GM23338 (cell line): Measurements from ENCODE around the gene SUGCT. TPM values are rescaled to one million over a fixed set of nuclear protein-coding genes. Genes with fewer than 3 reads are reported as not detected.

ENCODE experiments used
- ATAC-seq: fragments of 200-7000 bp; cut with Tn5 transposase; 3 replicates; pipeline ENCODE4 v1.9.1; 2020
- DNase-seq: peaks from one replicate; pipeline ENCODE4 v3.0.0-alpha.2; 2015; ENCODE audit warnings: low spot score
- H2AFZ ChIP-seq: fragments of 200-600 bp; sonication (generic); 2 replicates; pipeline ENCODE4 v1.8.0; 2016; ENCODE audit warnings: antibody characterized with exemption, mild to moderate bottlenecking, moderate library complexity
- H3F3A ChIP-seq: fragments of 200-600 bp; sonication (generic); replicated peaks from 2 replicates; pipeline ENCODE4 v1.8.0; 2017; ENCODE audit warnings: antibody characterized with exemption, mixed run types, low read depth
- H3K27ac ChIP-seq: fragments of 200-600 bp; sonication (generic); 2 replicates; pipeline ENCODE4 v1.6.1; 2016; ENCODE audit warnings: low read depth
- H3K27me3 ChIP-seq: fragments of 200-600 bp; sonication (generic); 2 replicates; pipeline ENCODE4 v1.8.0; 2016; ENCODE audit warnings: mild to moderate bottlenecking, mixed run types, moderate library complexity; ENCODE audit not compliant: insufficient read depth
- H3K36me3 ChIP-seq: fragments of 200-600 bp; sonication (generic); 2 replicates; pipeline ENCODE4 v1.8.0; 2016; ENCODE audit warnings: mild to moderate bottlenecking; ENCODE audit not compliant: insufficient read depth
- H3K4me1 ChIP-seq: fragments of 200-600 bp; sonication (generic); 2 replicates; pipeline ENCODE4 v1.8.0; 2016; ENCODE audit warnings: mild to moderate bottlenecking, moderate library complexity; ENCODE audit not compliant: insufficient read depth
- H3K4me2 ChIP-seq: fragments of 200-600 bp; sonication (generic); 2 replicates; pipeline ENCODE4 v1.7.1; 2017; ENCODE audit warnings: mixed run types
- H3K4me3 ChIP-seq: fragments of 200-600 bp; sonication (generic); 2 replicates; pipeline ENCODE4 v1.6.1; 2016; ENCODE audit warnings: mixed run types
- H3K79me2 ChIP-seq: fragments of 200-600 bp; sonication (generic); replicated peaks from 2 replicates; pipeline ENCODE4 v1.8.0; 2017; ENCODE audit warnings: mild to moderate bottlenecking; ENCODE audit not compliant: insufficient read depth
- H3K9me2 ChIP-seq: fragments of 200-600 bp; sonication (generic); 2 replicates; pipeline ENCODE4 v1.8.0; 2017; ENCODE audit not compliant: insufficient read depth
- H4K20me1 ChIP-seq: fragments of 200-600 bp; sonication (generic); replicated peaks from 2 replicates; pipeline ENCODE4 v1.8.0; 2017; ENCODE audit warnings: mild to moderate bottlenecking; ENCODE audit not compliant: insufficient read depth
- H3K27ac Mint-ChIP-seq: 2 replicates; pipeline ENCODE4 v1.8.0; 2020; ENCODE audit warnings: inconsistent platforms, mild to moderate bottlenecking, moderate library complexity, mixed read lengths
- H3K27me3 Mint-ChIP-seq: 3 replicates; pipeline ENCODE4 v1.8.0; 2022; ENCODE audit warnings: low read depth, mild to moderate bottlenecking, moderate library complexity, mixed read lengths, inconsistent platforms; ENCODE audit not compliant: insufficient read depth, poor library complexity
- H3K36me3 Mint-ChIP-seq: 3 replicates; pipeline ENCODE4 v1.8.0; 2021; ENCODE audit warnings: low read depth, mild to moderate bottlenecking, inconsistent platforms, moderate library complexity, mixed read lengths
- H3K4me1 Mint-ChIP-seq: 3 replicates; pipeline ENCODE4 v1.8.0; 2020; ENCODE audit warnings: mild to moderate bottlenecking, inconsistent platforms, mixed read lengths
- H3K4me3 Mint-ChIP-seq: 3 replicates; pipeline ENCODE4 v1.8.0; 2021; ENCODE audit warnings: moderate library complexity, mild to moderate bottlenecking, inconsistent platforms, mixed read lengths
- H3K9me3 Mint-ChIP-seq: 3 replicates; pipeline ENCODE4 v1.8.0; 2020; ENCODE audit warnings: moderate library complexity, mild to moderate bottlenecking, inconsistent platforms, mixed read lengths
- CREB1 ChIP-seq: fragments of 250-450 bp; sonication (Bioruptor Pico); IDR thresholded peaks from 2 replicates; pipeline ENCODE4 v1.5.0; 2020; ENCODE audit warnings: low read depth, mild to moderate bottlenecking, moderate library complexity
- CTCF ChIP-seq, 2 experiments: fragments of 200-600 bp in 1 of 2; sonication (generic) in 1 of 2; conservative IDR thresholded peaks; 2 replicates each; pipeline versions ENCODE4 v1.5.1 to v1.6.1; 2016 to 2017; ENCODE audit warnings: antibody characterized with exemption in 2 of 2, low read depth in 2 of 2, mild to moderate bottlenecking in 2 of 2, moderate library complexity in 1 of 2
- EZH2 ChIP-seq: fragments of 200-600 bp; sonication (generic); IDR thresholded peaks from one replicate; pipeline ENCODE4 v1.8.0; 2017; ENCODE audit warnings: antibody characterized with exemption, mild to moderate bottlenecking, low read depth; ENCODE audit not compliant: unreplicated experiment
- EZH2phosphoT487 ChIP-seq: fragments of 200-600 bp; sonication (generic); IDR thresholded peaks from one replicate; pipeline ENCODE4 v1.8.1; 2018; ENCODE audit warnings: antibody characterized with exemption; ENCODE audit not compliant: unreplicated experiment
- JUNB ChIP-seq: IDR thresholded peaks from one replicate; pipeline ENCODE4 v1.6.1; 2016; ENCODE audit warnings: antibody characterized with exemption; ENCODE audit not compliant: unreplicated experiment
- NANOG ChIP-seq: IDR thresholded peaks from 2 replicates; pipeline ENCODE4 v1.6.1; 2016; ENCODE audit warnings: antibody characterized with exemption, borderline replicate concordance
- POLR2AphosphoS5 ChIP-seq: IDR thresholded peaks from 2 replicates; pipeline ENCODE4 v1.6.1; 2016; ENCODE audit warnings: antibody characterized with exemption, low read depth
- ZNF114 ChIP-seq: fragments of 250-450 bp; sonication (Bioruptor Pico); IDR thresholded peaks from 2 replicates; pipeline ENCODE4 v1.5.0; 2020; ENCODE audit warnings: mild to moderate bottlenecking, moderate library complexity
- ZNF331 ChIP-seq: fragments of 250-450 bp; sonication (Bioruptor Pico); IDR thresholded peaks from 2 replicates; pipeline ENCODE4 v1.5.0; 2020; ENCODE audit warnings: low read depth, mild to moderate bottlenecking, moderate library complexity
- polyA plus RNA-seq: library from polyadenylated mRNA; unstranded; fragments of >200 nt; fragmentation: Nextera tagmentation; extraction: Ambion mirVana; gene quantifications from 2 replicates; pipeline ENCODE4 v1.2.1, GENCODE V29; 2016
- total RNA-seq: library from RNA; depleted of rRNA; stranded (reverse); fragments of >200 nt; shearing (Covaris generic); gene quantifications from 2 replicates; pipeline ENCODE4 v1.2.3, GENCODE V29; 2014
- TF ChIP-seq, protein P1 (sequence below): fragments of 250-450 bp; sonication (Bioruptor Pico); IDR thresholded peaks from 2 replicates; pipeline ENCODE4 v1.5.0; 2020; ENCODE audit warnings: mild to moderate bottlenecking, moderate library complexity
- TF ChIP-seq, protein P2 (sequence below): IDR thresholded peaks from 2 replicates; pipeline ENCODE4 v1.6.1; 2016; ENCODE audit warnings: antibody characterized with exemption

SUGCT gene
- total and polyA plus RNA-seq, 2 experiments from 2014 or later, result 4.2 to 5.6 TPM

DNA sequence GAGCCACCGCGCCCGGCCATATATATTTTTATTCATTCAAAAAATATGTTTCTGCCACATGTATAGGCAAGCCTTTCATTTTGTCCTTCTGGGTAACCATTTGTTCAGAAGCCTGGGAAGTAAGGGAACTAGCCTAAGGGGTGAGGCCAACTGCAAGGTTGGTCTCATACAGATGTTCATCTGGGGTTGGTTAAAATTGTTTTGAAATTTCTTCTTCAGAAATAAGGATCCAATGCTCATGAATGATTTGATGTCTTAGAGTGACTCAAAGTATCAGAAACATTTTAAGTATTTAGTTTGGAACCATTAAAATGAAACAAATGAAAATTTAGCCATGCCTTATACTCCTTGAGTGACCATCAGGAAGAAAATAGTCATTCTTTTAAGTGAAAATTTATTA lies 397.2 kb downstream of the SUGCT start:
- Mint-ChIP-seq H3K27me3 (peaks cover 2% of the 10 kb centered on the region), H3K36me3 (no peaks in the 10 kb centered on the region), H3K4me3 (no peak overlapping the region), H3K27ac (no peak overlapping the region), H3K4me1 (no peaks in the 10 kb centered on the region), H3K9me3 (no peaks in the 10 kb centered on the region)
- DNase-seq (no peak), ATAC-seq (no peak)
- no peaks in the 10 kb centered on the region for H4K20me1 ChIP-seq
- no peaks in the 10 kb centered on the region for H3K79me2 ChIP-seq
- H3K9me2 ChIP-seq, result no peaks in the 10 kb centered on the region; the same call in 1 of the 2 replicates
- no peak overlapping the region for H3K4me2 ChIP-seq
- TF ChIP-seq CREB1 (CRISPR knock-in tag), result no peak
- TF ChIP-seq, protein P1, sequence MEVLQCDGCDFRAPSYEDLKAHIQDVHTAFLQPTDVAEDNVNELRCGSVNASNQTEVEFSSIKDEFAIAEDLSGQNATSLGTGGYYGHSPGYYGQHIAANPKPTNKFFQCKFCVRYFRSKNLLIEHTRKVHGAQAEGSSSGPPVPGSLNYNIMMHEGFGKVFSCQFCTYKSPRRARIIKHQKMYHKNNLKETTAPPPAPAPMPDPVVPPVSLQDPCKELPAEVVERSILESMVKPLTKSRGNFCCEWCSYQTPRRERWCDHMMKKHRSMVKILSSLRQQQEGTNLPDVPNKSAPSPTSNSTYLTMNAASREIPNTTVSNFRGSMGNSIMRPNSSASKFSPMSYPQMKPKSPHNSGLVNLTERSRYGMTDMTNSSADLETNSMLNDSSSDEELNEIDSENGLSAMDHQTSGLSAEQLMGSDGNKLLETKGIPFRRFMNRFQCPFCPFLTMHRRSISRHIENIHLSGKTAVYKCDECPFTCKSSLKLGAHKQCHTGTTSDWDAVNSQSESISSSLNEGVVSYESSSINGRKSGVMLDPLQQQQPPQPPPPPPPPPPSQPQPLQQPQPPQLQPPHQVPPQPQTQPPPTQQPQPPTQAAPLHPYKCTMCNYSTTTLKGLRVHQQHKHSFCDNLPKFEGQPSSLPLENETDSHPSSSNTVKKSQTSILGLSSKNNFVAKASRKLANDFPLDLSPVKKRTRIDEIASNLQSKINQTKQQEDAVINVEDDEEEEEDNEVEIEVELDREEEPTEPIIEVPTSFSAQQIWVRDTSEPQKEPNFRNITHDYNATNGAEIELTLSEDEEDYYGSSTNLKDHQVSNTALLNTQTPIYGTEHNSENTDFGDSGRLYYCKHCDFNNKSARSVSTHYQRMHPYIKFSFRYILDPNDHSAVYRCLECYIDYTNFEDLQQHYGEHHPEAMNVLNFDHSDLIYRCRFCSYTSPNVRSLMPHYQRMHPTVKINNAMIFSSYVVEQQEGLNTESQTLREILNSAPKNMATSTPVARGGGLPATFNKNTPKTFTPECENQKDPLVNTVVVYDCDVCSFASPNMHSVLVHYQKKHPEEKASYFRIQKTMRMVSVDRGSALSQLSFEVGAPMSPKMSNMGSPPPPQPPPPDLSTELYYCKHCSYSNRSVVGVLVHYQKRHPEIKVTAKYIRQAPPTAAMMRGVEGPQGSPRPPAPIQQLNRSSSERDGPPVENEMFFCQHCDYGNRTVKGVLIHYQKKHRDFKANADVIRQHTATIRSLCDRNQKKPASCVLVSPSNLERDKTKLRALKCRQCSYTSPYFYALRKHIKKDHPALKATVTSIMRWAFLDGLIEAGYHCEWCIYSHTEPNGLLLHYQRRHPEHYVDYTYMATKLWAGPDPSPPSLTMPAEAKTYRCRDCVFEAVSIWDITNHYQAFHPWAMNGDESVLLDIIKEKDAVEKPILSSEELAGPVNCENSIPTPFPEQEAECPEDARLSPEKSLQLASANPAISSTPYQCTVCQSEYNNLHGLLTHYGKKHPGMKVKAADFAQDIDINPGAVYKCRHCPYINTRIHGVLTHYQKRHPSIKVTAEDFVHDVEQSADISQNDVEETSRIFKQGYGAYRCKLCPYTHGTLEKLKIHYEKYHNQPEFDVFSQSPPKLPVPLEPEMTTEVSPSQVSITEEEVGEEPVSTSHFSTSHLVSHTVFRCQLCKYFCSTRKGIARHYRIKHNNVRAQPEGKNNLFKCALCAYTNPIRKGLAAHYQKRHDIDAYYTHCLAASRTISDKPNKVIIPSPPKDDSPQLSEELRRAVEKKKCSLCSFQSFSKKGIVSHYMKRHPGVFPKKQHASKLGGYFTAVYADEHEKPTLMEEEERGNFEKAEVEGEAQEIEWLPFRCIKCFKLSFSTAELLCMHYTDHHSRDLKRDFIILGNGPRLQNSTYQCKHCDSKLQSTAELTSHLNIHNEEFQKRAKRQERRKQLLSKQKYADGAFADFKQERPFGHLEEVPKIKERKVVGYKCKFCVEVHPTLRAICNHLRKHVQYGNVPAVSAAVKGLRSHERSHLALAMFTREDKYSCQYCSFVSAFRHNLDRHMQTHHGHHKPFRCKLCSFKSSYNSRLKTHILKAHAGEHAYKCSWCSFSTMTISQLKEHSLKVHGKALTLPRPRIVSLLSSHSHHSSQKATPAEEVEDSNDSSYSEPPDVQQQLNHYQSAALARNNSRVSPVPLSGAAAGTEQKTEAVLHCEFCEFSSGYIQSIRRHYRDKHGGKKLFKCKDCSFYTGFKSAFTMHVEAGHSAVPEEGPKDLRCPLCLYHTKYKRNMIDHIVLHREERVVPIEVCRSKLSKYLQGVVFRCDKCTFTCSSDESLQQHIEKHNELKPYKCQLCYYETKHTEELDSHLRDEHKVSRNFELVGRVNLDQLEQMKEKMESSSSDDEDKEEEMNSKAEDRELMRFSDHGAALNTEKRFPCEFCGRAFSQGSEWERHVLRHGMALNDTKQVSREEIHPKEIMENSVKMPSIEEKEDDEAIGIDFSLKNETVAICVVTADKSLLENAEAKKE (CRISPR knock-in tag), result no peak
- H3K36me3 ChIP-seq, result no peaks in the 10 kb centered on the region
- H3K4me1 ChIP-seq, result no peaks in the 10 kb centered on the region
- H3K4me3 ChIP-seq, result no peak overlapping the region
- no peaks in the 10 kb centered on the region for H3F3A ChIP-seq
- H2AFZ ChIP-seq, result no peak overlapping the region
- H3K27me3 ChIP-seq, result no peaks in the 10 kb centered on the region
- H3K27ac ChIP-seq, result no peak overlapping the region

- H3K4me3 ChIP-seq, result no peak overlapping the region
- no peaks in the 10 kb centered on the region for H3K4me1 ChIP-seq
- no peak overlapping the region for H3K27ac Mint-ChIP-seq
- no peaks in the 10 kb centered on the region for H3K36me3 Mint-ChIP-seq
- no peaks in the 10 kb centered on the region for H3K79me2 ChIP-seq
- no peak for ATAC-seq
- no peak overlapping the region for H3K4me3 Mint-ChIP-seq
- no peaks in the 10 kb centered on the region for H4K20me1 ChIP-seq
- no peak for DNase-seq
- H3K27ac ChIP-seq, result no peak overlapping the region
- H3K9me2 ChIP-seq, result no peaks in the 10 kb centered on the region; the same call in 1 of the 2 replicates
- H3K27me3 ChIP-seq, result no peaks in the 10 kb centered on the region
- no peaks in the 10 kb centered on the region for H3K36me3 ChIP-seq
- H3K9me3 Mint-ChIP-seq, result no peaks in the 10 kb centered on the region
- H3K4me2 ChIP-seq, result no peak overlapping the region
- no peaks in the 10 kb centered on the region for H3K4me1 Mint-ChIP-seq
- H3F3A ChIP-seq, result no peaks in the 10 kb centered on the region
- H2AFZ ChIP-seq, result no peak overlapping the region
- H3K27me3 Mint-ChIP-seq, result peaks cover 2% of the 10 kb centered on the region
- TF ChIP-seq CTCF (conservative IDR thresholded peaks at IDR 0.05; ENCODE audit: low read depth in 2 of 2), result no peak
- no peak for TF ChIP-seq ZNF331 (CRISPR knock-in tag)
- TF ChIP-seq, protein P2, sequence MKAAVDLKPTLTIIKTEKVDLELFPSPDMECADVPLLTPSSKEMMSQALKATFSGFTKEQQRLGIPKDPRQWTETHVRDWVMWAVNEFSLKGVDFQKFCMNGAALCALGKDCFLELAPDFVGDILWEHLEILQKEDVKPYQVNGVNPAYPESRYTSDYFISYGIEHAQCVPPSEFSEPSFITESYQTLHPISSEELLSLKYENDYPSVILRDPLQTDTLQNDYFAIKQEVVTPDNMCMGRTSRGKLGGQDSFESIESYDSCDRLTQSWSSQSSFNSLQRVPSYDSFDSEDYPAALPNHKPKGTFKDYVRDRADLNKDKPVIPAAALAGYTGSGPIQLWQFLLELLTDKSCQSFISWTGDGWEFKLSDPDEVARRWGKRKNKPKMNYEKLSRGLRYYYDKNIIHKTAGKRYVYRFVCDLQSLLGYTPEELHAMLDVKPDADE, result no peak
- TF ChIP-seq NANOG, result no peak
- no peak for TF ChIP-seq JUNB
- TF ChIP-seq CREB1 (CRISPR knock-in tag), result no peak
- TF ChIP-seq ZNF114 (CRISPR knock-in tag), result no peak
- TF ChIP-seq EZH2phosphoT487, result no peak
- no peak for TF ChIP-seq EZH2
- TF ChIP-seq POLR2AphosphoS5, result no peak
Observed at GRCh38 chr7:40535678-40536077, 400.9 kb downstream of the SUGCT start.
